Smooth muscle cell of the brain vasculature (primary cell): ENCODE data around the gene STX11.

ENCODE experiments used
- DNase-seq: peaks from one replicate; pipeline ENCODE4 v3.0.0-alpha.2; 2012; ENCODE audit warnings: low read depth, low spot score

Gene STX11

DNA sequence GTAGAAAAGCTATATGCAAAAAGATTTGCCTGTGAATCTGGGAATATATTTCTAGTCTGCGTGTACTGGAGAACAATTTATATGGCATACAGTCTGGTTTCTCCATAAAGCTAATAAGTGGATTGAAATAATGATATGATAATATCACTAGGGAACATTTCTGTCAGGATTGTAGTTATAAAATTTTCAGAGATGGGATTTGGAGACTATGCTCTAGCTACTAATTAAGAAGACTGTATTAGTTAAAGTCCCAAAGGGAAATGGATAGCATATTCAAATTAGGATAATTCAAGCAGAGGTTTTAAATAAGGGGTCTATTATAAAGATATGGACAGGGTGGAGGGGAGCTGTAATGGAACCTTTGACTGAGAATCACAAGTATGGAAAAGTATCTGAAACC is 7.2 kb upstream of the STX11 start:
- DNase-seq: no peak

DNA sequence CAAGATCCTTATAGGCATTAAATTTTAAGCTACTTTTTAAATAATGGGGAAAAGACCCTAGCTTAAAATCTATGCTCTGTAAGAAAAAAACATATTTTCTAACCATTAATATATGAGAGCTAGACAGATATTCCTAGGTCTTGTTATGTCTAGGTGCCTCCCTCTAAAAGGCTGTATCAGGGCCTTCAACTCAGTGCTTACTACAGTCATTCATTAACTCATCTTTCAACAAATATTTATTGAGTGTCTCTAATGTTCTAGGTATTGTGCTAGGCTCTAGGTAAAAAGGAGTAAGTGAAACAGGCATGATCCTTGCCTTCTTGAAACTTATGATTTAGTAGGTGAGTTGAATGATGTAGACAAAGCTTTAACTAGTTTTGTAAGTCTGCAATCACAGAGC is 6.4 kb upstream of the STX11 start:
- no peak for DNase-seq

DNA sequence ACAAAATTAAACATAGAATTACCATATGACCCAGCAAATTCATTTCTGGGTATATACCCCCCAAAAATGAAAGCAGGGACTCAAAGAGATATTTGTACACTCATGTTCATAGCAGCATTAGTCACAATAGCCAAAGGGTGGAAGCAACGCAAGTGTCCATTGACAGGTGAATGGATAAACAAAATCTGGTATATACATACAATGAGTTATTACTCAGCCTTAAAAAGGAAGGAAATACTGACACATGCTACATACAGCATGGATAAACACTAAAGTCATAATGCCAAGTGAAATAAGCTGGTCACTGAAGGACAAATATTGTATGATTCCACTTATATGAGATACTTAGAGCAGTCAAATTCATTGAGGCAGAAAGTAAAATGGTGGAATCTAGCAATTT is 5.3 kb upstream of the STX11 start:
- no peak for DNase-seq

DNA sequence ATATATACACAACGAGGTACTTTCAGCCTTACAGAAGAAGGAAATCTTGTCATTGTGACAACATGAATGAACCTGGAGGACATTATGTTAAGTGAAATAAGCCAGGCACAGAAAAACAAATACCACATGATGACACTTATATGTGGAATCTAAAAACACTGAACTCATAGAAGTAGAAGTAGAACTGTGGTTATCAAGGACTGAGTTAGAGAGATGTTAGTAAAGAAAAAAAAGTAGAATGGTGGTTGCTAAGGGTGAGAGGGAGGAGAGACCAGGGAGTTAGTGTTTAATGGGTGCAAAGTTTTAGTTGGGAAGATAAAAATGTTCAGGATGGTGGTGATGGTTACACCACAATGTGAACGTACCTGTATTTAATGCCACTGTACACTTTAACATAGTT is 4.8 kb upstream of the STX11 start:
- DNase-seq: no peak

DNA sequence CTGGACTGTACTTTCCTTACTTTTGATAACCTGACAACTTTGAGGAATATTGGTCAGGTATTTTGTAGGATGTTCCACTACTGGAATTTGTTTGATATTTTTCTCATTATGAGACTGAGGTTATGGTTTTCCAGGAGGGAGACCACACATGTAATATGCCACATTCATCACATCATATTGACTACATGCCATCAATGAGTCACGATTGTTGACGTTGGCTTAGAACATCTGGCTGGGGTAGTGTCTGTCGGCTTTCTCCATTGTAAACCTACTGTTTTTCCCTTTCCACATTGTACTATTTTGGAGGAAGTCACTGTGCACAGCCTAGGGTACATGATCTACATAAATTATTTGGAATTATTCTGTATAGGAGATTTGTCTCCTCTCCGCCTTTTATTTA is 1.4 kb upstream of the STX11 start:
- DNase-seq: no peak

DNA sequence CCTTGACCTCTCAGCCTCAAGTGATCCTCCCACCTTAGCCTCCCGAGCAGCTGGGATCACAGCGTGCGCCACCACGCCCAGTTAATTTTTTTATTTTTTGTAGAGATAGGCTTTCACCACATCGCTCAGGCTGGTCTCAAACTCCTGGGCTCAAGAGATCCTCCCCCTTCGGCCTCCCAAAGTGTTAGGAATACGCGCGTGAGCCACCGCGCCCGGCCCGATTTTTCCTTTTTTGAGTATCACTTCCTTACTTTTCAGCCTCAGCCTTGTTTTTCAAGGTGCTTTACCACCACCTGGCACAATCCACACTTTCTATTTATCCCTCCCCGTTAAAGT is 791 bp upstream of the STX11 start:
- no peak for DNase-seq

DNA sequence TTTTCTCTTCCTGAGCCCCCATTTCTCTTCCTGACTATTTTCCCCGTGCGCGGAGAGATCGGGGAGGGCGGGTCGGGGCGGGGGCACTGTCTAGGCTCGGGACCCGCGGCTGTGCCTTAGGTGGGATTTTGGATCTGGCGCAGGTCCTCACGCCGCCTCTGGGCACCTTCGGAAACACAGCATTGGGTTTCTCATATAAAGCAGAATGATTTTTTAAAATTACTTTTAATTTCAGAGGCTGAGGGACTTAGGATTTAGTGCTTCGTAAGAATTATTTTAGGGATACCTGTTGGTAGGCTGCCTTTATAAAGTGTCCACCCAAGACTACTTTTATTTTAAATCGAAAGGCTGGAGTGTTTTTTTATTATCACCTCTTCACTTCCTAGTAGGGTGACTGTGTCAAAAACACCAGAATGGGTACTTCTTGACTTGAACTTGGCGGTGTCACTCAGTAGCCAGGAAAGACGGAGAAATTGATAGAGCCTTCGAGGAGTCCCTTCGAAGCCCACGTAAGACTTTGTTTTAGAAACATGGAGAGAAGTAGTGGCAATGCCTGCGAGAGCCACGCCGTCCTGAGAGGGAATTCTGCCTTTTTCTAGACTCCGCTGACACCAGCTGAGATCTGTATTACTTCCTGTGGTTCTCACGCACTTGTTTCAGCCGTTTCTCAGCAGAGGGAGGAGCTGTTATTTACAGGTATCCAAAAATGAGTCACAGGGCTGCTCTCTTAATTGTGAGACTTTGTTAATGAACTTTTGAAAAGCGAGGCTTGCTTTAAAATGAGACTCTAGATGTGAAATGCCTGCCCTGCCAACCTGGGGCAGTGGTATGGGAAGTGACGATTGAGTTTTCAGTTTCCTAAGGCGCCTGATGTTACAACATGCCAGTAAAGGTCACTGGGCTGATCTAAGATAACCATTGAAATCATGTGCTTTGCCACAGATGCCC is 667 bp downstream of the STX11 start:
- DNase-seq: no peak

DNA sequence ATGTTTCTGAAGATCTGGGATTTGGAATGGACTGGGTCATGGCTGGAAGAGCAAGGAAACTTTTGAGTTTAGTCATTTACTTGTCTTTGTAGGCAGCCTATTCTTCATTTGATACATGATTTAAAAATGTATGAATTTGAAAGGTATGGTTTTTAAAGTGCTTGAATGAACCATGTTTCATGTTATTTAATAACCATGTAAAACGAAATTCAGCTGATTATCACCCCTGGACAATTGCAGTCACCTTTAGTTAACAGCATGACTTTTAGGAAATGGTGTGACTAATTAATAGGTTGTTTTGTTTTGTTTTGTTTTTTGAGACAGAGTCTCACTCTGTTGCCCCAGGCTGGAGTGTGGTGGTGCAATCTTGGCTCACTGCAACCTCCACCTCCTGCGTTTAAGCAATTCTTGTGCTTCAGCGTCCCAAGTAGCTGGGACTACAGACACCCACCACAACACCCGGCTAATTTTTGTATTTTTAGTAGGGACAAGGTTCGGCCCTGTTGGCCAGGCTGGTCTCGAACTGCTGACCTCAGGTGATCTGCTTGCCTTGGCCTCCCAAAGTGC is 2.1 kb downstream of the STX11 start:
- DNase-seq: no peak

DNA sequence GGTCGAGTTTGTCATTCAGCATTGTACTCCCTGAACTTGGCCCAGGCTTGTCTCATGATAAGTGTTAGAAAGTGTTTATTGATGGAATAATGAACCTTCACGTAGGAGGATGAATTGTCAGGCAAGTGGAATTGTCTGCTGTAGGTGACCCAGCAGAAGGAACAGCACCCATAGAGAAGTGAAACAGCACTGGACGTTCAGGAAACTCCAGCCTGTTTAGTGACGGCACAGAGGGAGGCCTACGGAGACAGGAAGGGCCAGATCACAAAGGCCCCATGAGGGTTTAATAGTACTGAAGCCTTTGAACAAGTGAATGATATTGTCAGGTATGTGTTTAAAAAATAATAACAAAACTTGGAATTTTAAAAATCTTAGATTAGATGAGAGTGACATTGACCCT is 2.9 kb downstream of the STX11 start:
- no peak for DNase-seq

DNA sequence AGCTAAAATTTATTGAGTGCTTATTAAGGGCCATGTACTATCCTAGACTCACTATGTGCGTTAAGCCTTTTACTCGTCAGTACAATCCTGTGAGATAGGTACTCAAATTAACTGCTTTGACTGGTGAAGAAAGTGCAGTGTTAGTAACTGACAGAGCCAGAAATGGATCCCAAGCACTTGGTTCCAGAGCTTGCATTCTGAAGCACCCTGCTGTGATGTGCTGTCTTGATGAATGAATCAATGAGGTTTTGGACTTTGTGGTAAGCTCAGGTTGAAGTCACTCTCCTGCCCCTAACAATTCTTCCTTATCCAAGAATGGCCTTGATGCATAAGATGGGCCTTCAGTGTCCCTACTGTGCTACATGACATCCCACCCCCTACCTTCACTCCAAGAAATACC is 3.7 kb downstream of the STX11 start:
- DNase-seq: no peak

DNA sequence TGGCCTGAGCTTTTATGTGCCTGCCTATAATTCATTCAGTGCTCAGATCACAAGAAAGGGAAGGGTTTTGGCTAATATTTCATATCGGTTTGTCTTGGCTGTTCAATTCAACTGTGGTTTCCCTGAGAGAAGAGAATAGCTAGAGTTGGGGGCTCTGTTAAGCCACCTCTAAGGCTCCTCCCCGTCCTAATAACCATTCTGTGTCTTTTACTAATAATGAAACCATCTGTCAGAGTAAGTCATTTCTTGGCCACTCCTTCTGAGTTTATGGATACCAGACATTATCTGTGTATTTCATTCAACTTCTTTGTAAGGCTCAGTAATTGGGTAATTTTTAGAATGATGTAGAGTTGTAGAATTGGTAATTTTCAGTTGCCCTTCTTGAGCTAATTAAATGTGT is 5.2 kb downstream of the STX11 start:
- DNase-seq: no peak

DNA sequence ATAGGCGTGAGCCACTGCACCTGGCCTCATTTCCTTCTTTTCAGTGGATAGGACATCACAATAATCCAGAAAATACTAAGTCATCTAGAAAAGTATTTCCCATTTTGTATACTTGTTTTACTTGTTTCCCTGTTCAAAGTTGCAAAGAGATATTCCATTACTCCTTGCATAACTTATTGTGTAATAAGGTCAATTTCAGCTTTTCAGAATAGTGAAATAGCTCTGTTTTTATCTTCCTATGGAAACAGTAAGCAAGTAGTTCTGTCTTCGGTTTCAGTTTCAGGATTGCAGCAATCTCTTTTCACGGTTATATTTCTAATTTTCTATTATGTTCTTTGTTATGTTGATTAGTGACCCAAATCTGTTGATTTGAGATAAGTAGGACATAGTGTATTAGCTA is 6.0 kb downstream of the STX11 start:
- DNase-seq: no peak

DNA sequence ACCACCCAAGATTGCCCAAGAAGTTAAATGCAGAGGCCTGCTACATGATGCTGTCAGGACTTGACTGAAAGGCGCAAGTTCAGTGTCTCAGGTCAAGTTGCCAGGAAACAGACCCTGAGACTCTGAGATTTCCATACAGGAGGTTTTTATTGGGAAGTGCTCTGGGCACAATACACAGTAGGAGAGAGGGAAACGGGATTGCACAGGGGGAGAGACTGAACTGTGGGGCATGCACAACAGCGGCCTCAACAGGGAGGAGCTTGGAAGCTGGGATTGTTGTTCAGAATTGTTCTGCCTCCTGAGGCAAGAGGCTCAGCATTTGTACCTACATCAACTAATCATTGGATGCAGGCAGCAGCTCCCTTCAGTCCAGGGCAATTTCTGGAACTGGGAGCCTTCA is 6.7 kb downstream of the STX11 start:
- DNase-seq: no peak

DNA sequence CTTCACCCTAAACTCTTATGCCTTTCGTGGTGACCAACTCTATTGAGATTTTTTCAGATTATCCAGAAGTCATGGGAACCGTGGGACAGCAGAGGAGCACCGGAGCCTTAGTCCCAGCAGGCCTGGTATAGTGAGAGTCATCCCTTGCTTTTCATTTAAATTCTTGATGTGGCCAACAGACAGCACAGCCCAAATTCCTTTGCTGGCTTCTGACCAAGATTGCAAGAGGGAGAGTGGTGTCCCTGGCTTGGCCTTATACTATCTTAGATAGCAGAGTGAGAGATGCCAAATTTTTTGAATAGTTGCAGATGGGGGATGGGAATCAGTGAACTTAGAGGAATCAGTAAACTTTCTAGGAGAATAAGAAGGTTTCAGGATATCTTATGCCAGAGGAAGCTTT is 7.8 kb downstream of the STX11 start:
- peak; percentile 28 for DNase-seq

DNA sequence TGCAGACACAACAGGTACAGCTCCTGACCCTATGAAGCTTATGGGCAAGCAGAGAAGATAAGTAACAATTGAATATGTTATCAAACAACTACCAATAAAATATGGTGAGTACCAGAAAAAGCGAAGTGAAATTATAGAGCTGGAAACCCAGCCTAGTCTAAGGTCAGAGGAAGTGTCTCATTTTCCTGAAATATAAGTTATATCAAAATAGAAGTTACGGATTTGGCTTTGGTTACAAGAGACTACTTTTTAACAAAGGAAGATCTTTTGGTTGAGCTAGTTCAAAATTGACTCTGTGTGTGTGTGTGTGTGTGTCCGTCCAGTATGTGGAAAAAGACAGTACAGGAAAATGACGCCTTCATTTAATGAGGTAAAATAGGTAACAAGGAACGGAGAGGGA is 8.9 kb downstream of the STX11 start:
- DNase-seq: no peak

DNA sequence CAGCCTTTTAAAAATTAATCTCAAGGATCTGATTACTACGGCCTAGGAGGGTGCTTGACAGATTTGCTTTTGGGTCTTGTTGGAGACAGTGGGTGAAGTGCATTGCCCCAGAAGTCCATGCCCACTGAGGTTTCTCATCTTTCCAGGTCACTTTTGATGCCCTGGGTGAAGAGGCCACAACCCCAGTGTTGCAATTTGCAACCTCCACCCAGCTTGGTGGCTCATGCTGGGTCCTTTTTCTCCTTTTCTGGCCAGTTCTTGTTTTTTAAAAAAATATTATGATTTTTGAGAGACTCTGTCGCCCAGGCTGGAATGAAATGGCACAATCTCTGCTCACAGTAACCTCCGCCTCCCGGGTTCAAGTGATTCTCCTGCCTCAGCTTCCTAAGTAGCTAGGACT is 9.4 kb downstream of the STX11 start:
- no peak for DNase-seq

DNA sequence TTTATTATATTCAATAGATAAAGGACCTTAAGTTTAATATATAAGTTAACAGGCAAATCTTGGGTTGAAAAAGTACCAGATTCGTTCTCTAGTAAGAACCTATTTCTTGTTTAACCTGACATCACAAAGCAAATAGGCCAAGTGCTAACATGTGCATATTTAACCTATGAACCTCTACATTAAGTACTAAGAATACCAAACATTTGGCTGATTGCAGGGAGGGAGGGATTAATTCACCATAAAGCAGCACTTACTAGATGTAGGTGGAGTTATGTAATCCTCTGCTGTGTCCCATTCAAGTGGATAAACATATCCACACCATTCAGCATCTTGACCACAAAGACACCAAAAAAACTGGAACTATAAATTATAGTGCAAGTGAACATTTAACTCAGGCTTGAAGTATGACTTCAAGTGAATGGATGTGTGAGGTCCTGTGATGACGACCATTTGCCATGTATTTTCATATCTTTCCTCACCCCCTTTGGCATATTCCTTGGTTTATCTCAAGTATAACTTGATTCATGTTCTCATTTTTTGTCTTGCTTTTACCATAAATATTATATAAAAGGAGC is 10.2 kb downstream of the STX11 start:
- DNase-seq: no peak

DNA sequence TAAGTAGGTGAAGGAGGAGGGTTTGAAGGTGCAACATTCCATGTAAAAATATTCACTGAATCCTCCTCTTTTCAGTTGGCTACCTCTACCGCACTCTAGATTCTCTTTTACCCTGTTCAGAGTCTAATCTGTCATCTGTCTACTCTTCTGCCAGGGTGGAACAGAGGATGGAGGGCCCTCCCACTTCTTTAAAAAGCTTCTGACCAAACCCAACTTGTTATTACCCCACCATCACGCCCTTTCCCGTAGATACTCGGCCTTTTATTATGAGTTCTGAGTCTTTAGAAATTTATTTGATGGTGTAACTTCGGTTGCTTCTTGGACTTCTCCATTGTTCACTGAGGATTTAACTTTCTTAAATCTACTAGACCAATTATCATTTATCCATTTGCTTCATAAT is 11.7 kb downstream of the STX11 start:
- DNase-seq: no peak

DNA sequence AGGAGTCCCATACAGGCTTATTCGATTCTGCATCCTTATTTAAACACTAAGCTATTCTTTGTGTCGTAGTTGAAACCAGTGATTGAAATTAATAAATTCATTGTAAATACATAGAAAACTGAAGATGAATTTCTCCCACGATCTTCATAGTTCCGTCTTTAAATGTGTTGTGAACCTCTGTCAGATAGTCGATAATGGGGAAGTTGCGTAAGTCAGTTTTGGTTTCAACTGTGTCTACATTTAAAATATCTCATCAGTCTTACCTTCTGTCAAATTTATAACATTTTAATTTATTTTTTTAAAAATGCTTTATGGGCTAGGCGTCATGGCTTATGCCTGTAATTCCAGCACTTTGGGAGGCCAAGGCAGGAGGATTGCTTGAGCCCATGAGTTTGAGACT is 12.7 kb downstream of the STX11 start:
- DNase-seq: no peak

DNA sequence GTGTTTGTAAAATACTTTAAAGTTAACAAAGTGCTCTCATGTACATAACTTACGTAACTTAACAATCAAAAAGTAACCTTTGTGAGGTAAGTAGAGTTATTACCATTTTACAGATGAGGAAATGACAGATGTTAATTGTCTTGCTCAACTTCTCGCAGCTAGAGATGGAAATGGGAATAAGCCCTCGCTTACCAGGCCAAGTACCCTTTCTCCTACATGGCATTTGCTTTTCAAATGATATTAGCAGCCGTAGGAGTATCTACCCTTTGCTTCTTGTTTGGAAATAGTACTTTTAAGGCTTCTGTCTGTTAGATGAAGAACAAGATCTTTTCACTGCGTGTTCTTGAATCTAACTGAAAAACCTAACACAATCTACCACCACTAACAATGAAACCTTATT is 15.5 kb downstream of the STX11 start:
- DNase-seq: no peak

DNA sequence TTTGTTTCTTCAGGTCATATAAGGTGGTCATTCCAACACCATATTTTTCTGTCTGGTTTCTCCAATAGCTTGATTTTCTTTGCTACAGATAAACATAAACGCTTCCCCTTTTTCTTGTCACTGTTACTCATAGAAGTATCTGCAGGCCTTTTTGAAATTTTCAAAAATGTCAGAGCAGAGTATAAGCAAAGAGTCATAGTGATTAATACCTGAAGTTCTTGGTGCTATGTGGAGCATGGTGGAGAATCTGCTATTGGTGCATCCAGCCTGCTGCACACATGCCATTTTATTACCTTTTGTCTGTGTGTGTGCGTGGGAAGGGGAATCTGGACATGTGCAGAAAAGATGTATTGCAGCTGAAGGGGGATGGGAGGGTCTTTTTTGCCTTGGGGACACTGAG is 19.7 kb downstream of the STX11 start:
- no peak for DNase-seq

DNA sequence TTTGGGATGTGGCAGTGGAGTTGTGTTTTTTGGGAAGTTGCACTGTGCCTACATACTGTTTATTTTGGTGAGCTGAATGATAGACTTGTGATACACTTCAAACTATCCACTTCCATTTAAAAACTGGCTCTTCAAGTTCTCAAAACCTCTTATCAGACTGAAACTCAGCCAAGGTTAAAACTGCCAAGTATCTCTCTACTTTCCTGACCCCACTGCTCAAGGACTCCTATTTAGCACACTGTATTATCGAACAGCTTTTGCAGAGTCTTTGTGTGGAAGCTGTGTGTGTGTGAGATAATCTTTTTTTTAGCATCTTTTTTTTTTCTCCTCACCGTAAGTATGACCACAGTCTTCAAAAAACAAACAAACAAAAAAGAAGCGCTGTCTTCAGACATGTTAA is 21.1 kb downstream of the STX11 start:
- no peak for DNase-seq

DNA sequence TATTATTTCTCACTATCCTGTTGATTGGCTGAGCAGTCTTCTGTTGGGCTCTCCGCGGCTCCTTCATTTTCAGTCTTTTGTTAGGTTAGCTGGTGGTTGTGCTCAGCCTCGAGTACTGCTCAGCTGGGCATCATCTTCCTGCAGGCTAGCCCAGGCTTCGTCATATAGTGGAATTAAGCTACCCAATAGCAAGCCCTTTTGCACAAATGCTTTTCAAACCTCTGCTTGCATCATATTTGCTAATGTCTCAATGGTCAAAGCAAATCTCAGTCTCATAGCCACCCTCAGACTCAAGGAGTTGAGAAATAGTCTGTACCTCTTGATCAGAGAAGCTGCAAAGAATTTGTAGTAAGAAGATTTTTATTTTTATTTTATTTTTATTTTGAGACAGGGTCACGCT is 23.7 kb downstream of the STX11 start:
- no peak for DNase-seq
